GM12891 (cell line): ENCODE measurements around the gene PYGO1.

Experiments
- POLR2A ChIP-seq: IDR thresholded peaks from 2 replicates; pipeline ENCODE4 v1.6.1; 2011; ENCODE audit warnings: low read depth, low read length, control low read depth
- POLR2AphosphoS5 ChIP-seq: IDR thresholded peaks from 2 replicates; pipeline ENCODE4 v1.6.1; 2011; ENCODE audit warnings: low read depth, low read length, control low read depth
- POU2F2 ChIP-seq: IDR thresholded peaks from 2 replicates; pipeline ENCODE4 v1.6.1; 2011; ENCODE audit warnings: low read depth, mild to moderate bottlenecking, control low read depth, low read length, moderate library complexity
- SPI1 ChIP-seq: IDR thresholded peaks from 2 replicates; pipeline ENCODE4 v1.6.1; 2011; ENCODE audit warnings: low read depth, low read length, control low read depth
- TAF1 ChIP-seq: IDR thresholded peaks from 2 replicates; pipeline ENCODE4 v1.6.1; 2011; ENCODE audit warnings: low read depth, low read length, control low read depth

DNA sequence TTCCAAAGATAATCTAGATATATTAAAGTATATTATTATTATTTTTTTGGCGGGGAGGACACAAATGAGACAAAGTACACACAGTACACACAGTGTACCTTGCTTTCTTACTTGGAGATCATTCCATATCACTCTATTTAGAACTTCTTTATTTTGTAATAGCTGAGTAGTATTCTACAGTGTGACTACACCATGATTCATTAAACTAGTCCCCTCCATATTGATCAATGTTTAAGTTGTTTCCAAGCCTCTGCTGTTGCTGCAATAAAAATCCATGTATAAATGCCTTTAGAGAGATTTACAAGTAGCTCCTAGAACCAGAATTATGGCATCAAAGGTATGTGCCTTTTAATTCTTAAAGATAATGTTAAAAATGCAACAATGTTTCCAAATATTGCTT, 38.8 kb downstream of the PYGO1 start:
- TF ChIP-seq POLR2AphosphoS5 (no peak), TAF1 (no peak), POLR2A (no peak), SPI1 (no peak), POU2F2 (no peak)
